ENCODE measurements around the gene CISD2.

Gene CISD2

GRCh38 chr4:102825261-102826091, 43.3 kb upstream of the CISD2 start:
- Mint-ChIP-seq H3K36me3 (ENCODE audit: low read depth) (peaks cover 23% of the 10 kb centered on the region), H3K9me3 (no peaks in the 10 kb centered on the region), H3K27me3 (ENCODE audit: low read depth) (no peaks in the 10 kb centered on the region), H3K4me3 (no peak overlapping the region), H3K27ac (no peak overlapping the region), H3K4me1 (peaks cover 41% of the 10 kb centered on the region)
- TF ChIP-seq CTCF (IDR thresholded peaks at IDR 0.05; ENCODE audit: unreplicated experiment in 3 of 3) = no peak

- TF ChIP-seq CTCF (IDR thresholded peaks at IDR 0.05; ENCODE audit: unreplicated experiment in 3 of 3) = no peak
- H3K4me1 Mint-ChIP-seq = peaks cover 33% of the 10 kb centered on the region
These were observed 42.5 kb upstream of the CISD2 start for GRCh38 chr4:102826105-102826889.

GRCh38 chr4:102826890-102827673, 41.7 kb upstream of the CISD2 start, which contains the start of gene UBE2D3:
UBE2D3 (minus strand) TSS chr4:102827551; CDS start chr4:102826508, 1,043 bp downstream.
- H3K4me3 Mint-ChIP-seq = no peak within 1 kb of the TSS
- no peaks in the 10 kb centered on the region for H3K9me3 Mint-ChIP-seq
- TF ChIP-seq CTCF (IDR thresholded peaks at IDR 0.05; ENCODE audit: unreplicated experiment in 3 of 3) = no peak
- peaks cover 35% of the 10 kb centered on the region for H3K4me1 Mint-ChIP-seq
- H3K27ac Mint-ChIP-seq = no peak within 1 kb of the TSS
- H3K27me3 Mint-ChIP-seq (ENCODE audit: low read depth) = no peaks in the 10 kb centered on the region
- peaks cover 9% of the 10 kb centered on the region for H3K36me3 Mint-ChIP-seq (ENCODE audit: low read depth)

More at GRCh38 chr4:102826105-102826889, 42.5 kb upstream of the CISD2 start:
- Mint-ChIP-seq H3K36me3 (ENCODE audit: low read depth) (peaks cover 15% of the 10 kb centered on the region), H3K27ac (no peak overlapping the region), H3K4me3 (no peak overlapping the region), H3K9me3 (no peaks in the 10 kb centered on the region), H3K27me3 (ENCODE audit: low read depth) (no peaks in the 10 kb centered on the region)

- no peak for TF ChIP-seq CTCF (IDR thresholded peaks at IDR 0.05; ENCODE audit: unreplicated experiment in 3 of 3)
- Mint-ChIP-seq H3K4me1 (peaks cover 32% of the 10 kb centered on the region), H3K36me3 (ENCODE audit: low read depth) (peaks cover 3% of the 10 kb centered on the region), H3K4me3 (no peak overlapping the region), H3K27ac (no peak overlapping the region), H3K27me3 (ENCODE audit: low read depth) (no peaks in the 10 kb centered on the region), H3K9me3 (no peaks in the 10 kb centered on the region)
These were observed 40.9 kb upstream of the CISD2 start for GRCh38 chr4:102827674-102828496.

GRCh38 chr4:102828497-102828808, 40.3 kb upstream of the CISD2 start:
- H3K27ac Mint-ChIP-seq = no peak overlapping the region
- no peak for TF ChIP-seq CTCF (IDR thresholded peaks at IDR 0.05; ENCODE audit: unreplicated experiment in 3 of 3)
- peaks cover 26% of the 10 kb centered on the region for H3K4me1 Mint-ChIP-seq
- no peaks in the 10 kb centered on the region for H3K36me3 Mint-ChIP-seq (ENCODE audit: low read depth)
- H3K9me3 Mint-ChIP-seq = no peaks in the 10 kb centered on the region
- no peaks in the 10 kb centered on the region for H3K27me3 Mint-ChIP-seq (ENCODE audit: low read depth)
- H3K4me3 Mint-ChIP-seq = no peak overlapping the region

Measured in nephron (organoid).